Activated naive CD8-positive, alpha-beta T cell treated with anti-CD3 and anti-CD28 coated beads, Interleukin-2, amount 50 U/mL, for 24 hours (primary cell): ENCODE results near the gene CDK8.

ENCODE experiments used
- ATAC-seq: fragments of 150-1000 bp; cut with Tn5 transposase; one replicate; pipeline ENCODE4 v1.10.0; 2021
- DNase-seq: peaks from one replicate; pipeline ENCODE4 v3.0.0; 2021
- H3K27ac Mint-ChIP-seq: one replicate; pipeline ENCODE4 v1.8.0; 2021; ENCODE audit warnings: mild to moderate bottlenecking, mixed read lengths
- H3K27me3 Mint-ChIP-seq: one replicate; pipeline ENCODE4 v1.8.0; 2021; ENCODE audit warnings: mixed read lengths
- H3K36me3 Mint-ChIP-seq: one replicate; pipeline ENCODE4 v1.8.0; 2021; ENCODE audit warnings: low read depth, mixed read lengths
- H3K4me1 Mint-ChIP-seq: one replicate; pipeline ENCODE4 v1.8.0; 2021; ENCODE audit warnings: mixed read lengths
- H3K4me3 Mint-ChIP-seq: one replicate; pipeline ENCODE4 v1.8.0; 2021; ENCODE audit warnings: mild to moderate bottlenecking, moderate library complexity, mixed read lengths
- H3K9me3 Mint-ChIP-seq: one replicate; pipeline ENCODE4 v1.8.0; 2021; ENCODE audit warnings: mixed read lengths

The CDK8 gene

DNA sequence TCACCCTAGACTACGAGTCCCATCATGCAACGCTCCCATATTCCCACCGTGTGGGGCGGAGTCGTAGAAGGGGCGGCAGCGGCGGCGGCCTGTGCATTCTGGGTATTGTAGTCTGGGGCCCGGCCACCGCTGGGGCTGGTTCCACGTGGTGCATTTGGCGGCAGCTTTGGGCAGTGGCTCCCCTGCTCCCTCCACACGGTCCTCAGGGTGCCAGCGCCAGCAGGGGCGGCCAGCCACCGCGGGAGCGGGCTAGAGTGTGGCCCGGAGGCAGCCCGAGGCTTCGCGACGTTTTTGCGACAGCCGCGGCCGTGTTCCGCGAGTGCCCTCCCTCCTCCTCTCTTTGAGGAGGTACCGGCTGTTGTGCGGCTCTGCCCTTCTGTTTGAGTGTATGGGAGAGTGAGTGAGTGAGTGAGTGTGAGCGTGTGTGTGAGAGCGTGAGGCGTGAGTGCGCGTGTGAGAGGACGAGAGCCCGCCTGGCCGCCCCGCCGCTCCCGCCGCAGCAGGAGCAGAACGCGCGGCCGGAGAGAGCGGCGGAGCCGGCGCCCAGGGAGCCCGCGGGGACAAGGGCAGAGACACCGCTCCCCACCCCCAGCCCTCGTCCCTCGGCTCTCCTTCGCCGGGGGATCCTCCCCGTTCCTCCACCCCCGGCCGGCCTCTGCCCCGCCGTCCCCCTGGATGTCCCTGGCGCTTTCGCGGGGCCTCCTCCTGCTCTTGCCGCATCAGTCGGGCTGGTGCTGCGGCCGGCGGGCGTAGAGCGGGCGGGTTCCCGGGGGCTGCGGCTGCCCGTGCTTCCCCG lies at the start of gene CDK8:
Gene CDK8, plus strand, starts transcription at position 343 of the 796 bp plus-strand sequence. CDS start 513 bp downstream, outside the sequence.
- peak within 1 kb of the TSS; percentile 92 for H3K27ac Mint-ChIP-seq
- no peaks in the 10 kb centered on the region for H3K9me3 Mint-ChIP-seq
- ATAC-seq (peak; percentile 95), DNase-seq (peak; percentile 86)
- no peaks in the 10 kb centered on the region for H3K27me3 Mint-ChIP-seq
- H3K4me3 Mint-ChIP-seq, result peak within 1 kb of the TSS; percentile 93
- H3K36me3 Mint-ChIP-seq, result peaks cover 2% of the 10 kb centered on the region
- peaks cover 32% of the 10 kb centered on the region for H3K4me1 Mint-ChIP-seq

GRCh38 chr13:26208287-26208686 lies 45.6 kb upstream of the CDK8 start:
- Mint-ChIP-seq H3K27ac (no peak overlapping the region), H3K36me3 (peaks cover 23% of the 10 kb centered on the region), H3K9me3 (no peaks in the 10 kb centered on the region), H3K27me3 (no peaks in the 10 kb centered on the region), H3K4me3 (no peak overlapping the region), H3K4me1 (peaks cover 2% of the 10 kb centered on the region)
- DNase-seq, result no peak
- ATAC-seq, result no peak

GRCh38 chr13:26213345-26213744 lies 40.6 kb upstream of the CDK8 start:
- Mint-ChIP-seq H3K4me3 (no peak overlapping the region), H3K9me3 (no peaks in the 10 kb centered on the region), H3K36me3 (peaks cover 58% of the 10 kb centered on the region), H3K27ac (no peak overlapping the region), H3K4me1 (peaks cover 15% of the 10 kb centered on the region), H3K27me3 (no peaks in the 10 kb centered on the region)
- ATAC-seq (no peak), DNase-seq (no peak)

DNA sequence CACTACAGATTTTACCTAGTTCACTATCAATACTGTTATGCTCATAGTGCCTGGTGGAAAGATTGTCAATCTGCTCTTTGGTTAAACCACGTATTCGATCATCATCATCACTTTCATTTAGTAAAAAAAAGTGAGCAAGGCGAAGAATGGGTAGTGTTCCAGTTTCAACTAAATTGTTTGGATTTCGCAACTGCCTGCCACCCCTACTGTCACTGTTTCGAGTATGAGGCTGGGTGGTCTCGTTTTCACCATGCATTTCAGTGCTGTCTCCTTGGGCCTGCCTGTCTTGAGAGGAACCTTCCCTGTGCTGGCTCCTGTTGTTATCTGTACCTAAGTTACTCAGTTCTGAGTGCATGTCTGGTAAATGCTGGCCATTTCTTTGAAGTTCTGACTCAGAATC lies 39.9 kb upstream of the CDK8 start:
- Mint-ChIP-seq H3K4me1 (peaks cover 15% of the 10 kb centered on the region), H3K27me3 (no peaks in the 10 kb centered on the region), H3K4me3 (no peak overlapping the region), H3K9me3 (no peaks in the 10 kb centered on the region), H3K27ac (no peak overlapping the region), H3K36me3 (peaks cover 54% of the 10 kb centered on the region)
- no peak for DNase-seq
- no peak for ATAC-seq

- H3K9me3 Mint-ChIP-seq, result no peaks in the 10 kb centered on the region
- H3K4me1 Mint-ChIP-seq, result peaks cover 31% of the 10 kb centered on the region
- peaks cover 55% of the 10 kb centered on the region for H3K36me3 Mint-ChIP-seq
- no peak overlapping the region for H3K27ac Mint-ChIP-seq
- no peaks in the 10 kb centered on the region for H3K27me3 Mint-ChIP-seq
- no peak overlapping the region for H3K4me3 Mint-ChIP-seq
- DNase-seq (no peak), ATAC-seq (no peak)
Observed at GRCh38 chr13:26216042-26216441, 37.9 kb upstream of the CDK8 start.

DNA sequence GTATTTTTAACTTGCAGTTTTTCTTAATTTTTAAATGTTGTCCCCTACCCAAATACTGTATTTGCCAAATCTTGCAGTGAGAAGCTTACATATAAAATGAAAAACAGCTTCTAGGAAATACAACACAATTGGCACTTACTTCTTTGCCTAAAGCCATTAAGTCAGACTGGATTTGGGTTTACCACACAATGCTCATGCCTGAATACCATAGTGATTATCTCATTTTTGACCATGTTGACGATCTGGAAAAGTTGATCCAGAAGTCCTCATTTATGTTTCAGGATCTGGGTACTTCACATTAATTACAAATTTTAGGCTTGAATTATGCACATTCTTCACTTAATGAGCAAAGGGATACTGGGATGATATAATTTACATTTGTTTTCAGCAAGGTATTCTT lies 34.2 kb upstream of the CDK8 start:
- no peaks in the 10 kb centered on the region for H3K9me3 Mint-ChIP-seq
- peak overlapping the region; percentile 97 for H3K4me3 Mint-ChIP-seq
- H3K27me3 Mint-ChIP-seq, result no peaks in the 10 kb centered on the region
- peaks cover 39% of the 10 kb centered on the region for H3K4me1 Mint-ChIP-seq
- DNase-seq (no peak), ATAC-seq (no peak)
- H3K36me3 Mint-ChIP-seq, result peaks cover 42% of the 10 kb centered on the region
- no peak overlapping the region for H3K27ac Mint-ChIP-seq

- Mint-ChIP-seq H3K4me3 (peak overlapping the region; percentile 97), H3K27me3 (no peaks in the 10 kb centered on the region), H3K36me3 (peaks cover 35% of the 10 kb centered on the region), H3K4me1 (peaks cover 37% of the 10 kb centered on the region), H3K27ac (peak overlapping the region; percentile 31), H3K9me3 (no peaks in the 10 kb centered on the region)
- no peak for ATAC-seq
- DNase-seq, result no peak
Observed at GRCh38 chr13:26220575-26220974, 33.4 kb upstream of the CDK8 start.

GRCh38 chr13:26221399-26221720 lies 32.6 kb upstream of the CDK8 start:
- ATAC-seq, result peak; percentile 16
- no peak for DNase-seq
- no peaks in the 10 kb centered on the region for H3K9me3 Mint-ChIP-seq

GRCh38 chr13:26221721-26222519 lies 32.0 kb upstream of the CDK8 start, which contains the start of gene RNF6:
TSS of gene RNF6 (minus strand) at chr13:26222314. CDS start at chr13:26219649, 2,665 bp downstream.
- Mint-ChIP-seq H3K9me3 (no peaks in the 10 kb centered on the region), H3K36me3 (peaks cover 30% of the 10 kb centered on the region), H3K4me1 (peaks cover 37% of the 10 kb centered on the region), H3K27me3 (no peaks in the 10 kb centered on the region), H3K27ac (peak within 1 kb of the TSS; percentile 96), H3K4me3 (peak within 1 kb of the TSS; percentile 97)
- peak; percentile 98 for ATAC-seq
- DNase-seq, result peak; percentile 85

More at GRCh38 chr13:26221399-26221720, 32.6 kb upstream of the CDK8 start:
- H3K4me1 Mint-ChIP-seq, result peaks cover 37% of the 10 kb centered on the region
- H3K27ac Mint-ChIP-seq, result peak overlapping the region; percentile 96
- H3K4me3 Mint-ChIP-seq, result peak overlapping the region; percentile 97
- H3K27me3 Mint-ChIP-seq, result no peaks in the 10 kb centered on the region
- H3K36me3 Mint-ChIP-seq, result peaks cover 31% of the 10 kb centered on the region

- peaks cover 37% of the 10 kb centered on the region for H3K4me1 Mint-ChIP-seq
- H3K9me3 Mint-ChIP-seq, result no peaks in the 10 kb centered on the region
- H3K27ac Mint-ChIP-seq, result peak overlapping the region; percentile 96
- H3K36me3 Mint-ChIP-seq, result peaks cover 24% of the 10 kb centered on the region
- peak; percentile 46 for ATAC-seq
- peak overlapping the region; percentile 97 for H3K4me3 Mint-ChIP-seq
- no peaks in the 10 kb centered on the region for H3K27me3 Mint-ChIP-seq
- no peak for DNase-seq
Observed at GRCh38 chr13:26222520-26223046, 31.3 kb upstream of the CDK8 start.

- Mint-ChIP-seq H3K9me3 (no peaks in the 10 kb centered on the region), H3K27ac (no peak overlapping the region), H3K4me3 (no peak overlapping the region), H3K27me3 (no peaks in the 10 kb centered on the region), H3K4me1 (peaks cover 19% of the 10 kb centered on the region), H3K36me3 (peaks cover 6% of the 10 kb centered on the region)
- no peak for ATAC-seq
- DNase-seq, result no peak
Observed at GRCh38 chr13:26225896-26226617, 27.9 kb upstream of the CDK8 start.

GRCh38 chr13:26227166-26227971 lies 26.6 kb upstream of the CDK8 start:
- H3K27me3 Mint-ChIP-seq, result no peaks in the 10 kb centered on the region
- H3K4me1 Mint-ChIP-seq, result peaks cover 11% of the 10 kb centered on the region
- H3K27ac Mint-ChIP-seq, result no peak overlapping the region
- H3K4me3 Mint-ChIP-seq, result no peak overlapping the region
- DNase-seq (no peak), ATAC-seq (no peak)
- H3K9me3 Mint-ChIP-seq, result no peaks in the 10 kb centered on the region
- no peaks in the 10 kb centered on the region for H3K36me3 Mint-ChIP-seq

DNA sequence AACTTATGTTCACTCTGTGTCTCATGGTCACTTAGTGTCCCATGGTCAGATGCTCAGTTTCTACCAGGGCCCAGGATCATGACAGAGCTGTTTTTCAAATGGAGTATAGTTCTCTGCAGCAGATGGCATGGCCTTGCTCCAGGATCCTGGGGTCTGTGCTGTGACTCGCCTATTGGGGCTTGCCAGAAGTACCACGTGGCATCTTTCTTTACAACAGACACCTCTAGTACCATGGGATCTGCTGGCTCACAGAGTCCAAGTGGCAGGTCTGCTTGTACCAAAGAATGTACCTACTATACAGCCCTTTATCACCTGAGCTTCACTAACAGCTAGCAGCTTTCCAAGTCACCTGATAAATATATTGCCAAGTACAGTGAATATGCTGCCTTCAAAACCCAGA lies 25.8 kb upstream of the CDK8 start:
- Mint-ChIP-seq H3K27me3 (no peaks in the 10 kb centered on the region), H3K9me3 (no peaks in the 10 kb centered on the region), H3K4me3 (no peak overlapping the region), H3K36me3 (no peaks in the 10 kb centered on the region), H3K27ac (no peak overlapping the region), H3K4me1 (peaks cover 4% of the 10 kb centered on the region)
- DNase-seq (no peak), ATAC-seq (no peak)
